Left forelimb (tissue), 1 donor: Measurements from ENCODE around the gene MB.

ENCODE experiments used
- DNase-seq: peaks from one replicate; pipeline ENCODE4 v3.0.0-alpha.2; 2018; ENCODE audit warnings: low spot score

The MB gene

GRCh38 chr22:35572556-35572955 is 44.6 kb downstream of the MB start:
- DNase-seq = no peak

GRCh38 chr22:35570686-35571194 is 46.4 kb downstream of the MB start:
- no peak for DNase-seq

- no peak for DNase-seq
These were observed 47.2 kb downstream of the MB start for GRCh38 chr22:35569916-35570315.

GRCh38 chr22:35568751-35569739 is 48.1 kb downstream of the MB start:
- DNase-seq = no peak

DNA sequence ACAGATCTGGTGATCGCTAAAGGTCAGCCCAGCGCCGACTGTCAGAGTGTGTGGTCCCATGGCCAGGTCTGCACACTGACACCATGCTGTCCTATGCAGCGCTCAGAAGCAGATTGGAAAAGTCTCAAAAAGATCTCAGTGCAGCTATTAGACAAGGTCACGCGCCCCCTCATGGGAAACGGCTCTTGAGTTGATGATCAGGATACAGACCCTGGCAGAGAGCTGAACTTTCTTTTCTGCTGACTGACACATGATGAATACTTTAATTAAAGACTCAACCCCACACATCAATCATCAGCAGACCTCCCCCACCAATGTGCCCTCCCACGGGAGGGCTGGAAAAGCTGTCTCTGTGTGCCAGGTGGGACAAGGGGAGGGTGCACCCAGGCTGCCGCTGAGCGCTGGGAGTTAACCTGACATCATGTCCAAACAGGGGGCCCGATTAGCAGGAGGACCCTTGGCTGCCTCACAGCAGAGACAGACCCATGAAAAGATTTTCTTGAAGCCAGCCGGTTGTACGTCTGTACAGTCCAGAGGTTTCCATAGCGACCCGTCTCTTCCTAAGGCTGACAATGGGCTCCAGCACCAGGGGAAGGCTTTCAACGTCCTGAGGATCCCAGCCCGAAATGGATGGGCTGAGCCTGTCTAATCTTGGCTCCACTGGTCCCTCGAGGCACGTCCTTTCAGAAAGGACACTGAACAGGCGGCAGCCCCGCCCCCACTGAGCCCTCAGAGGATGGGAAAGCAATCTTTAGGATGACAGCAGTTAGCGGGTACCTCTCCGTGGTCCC is 49.6 kb downstream of the MB start:
- DNase-seq = no peak

- DNase-seq = no peak
These were observed 51.9 kb downstream of the MB start for GRCh38 chr22:35564975-35565867.

- DNase-seq = no peak
These were observed 53.9 kb downstream of the MB start for GRCh38 chr22:35563211-35563610.

DNA sequence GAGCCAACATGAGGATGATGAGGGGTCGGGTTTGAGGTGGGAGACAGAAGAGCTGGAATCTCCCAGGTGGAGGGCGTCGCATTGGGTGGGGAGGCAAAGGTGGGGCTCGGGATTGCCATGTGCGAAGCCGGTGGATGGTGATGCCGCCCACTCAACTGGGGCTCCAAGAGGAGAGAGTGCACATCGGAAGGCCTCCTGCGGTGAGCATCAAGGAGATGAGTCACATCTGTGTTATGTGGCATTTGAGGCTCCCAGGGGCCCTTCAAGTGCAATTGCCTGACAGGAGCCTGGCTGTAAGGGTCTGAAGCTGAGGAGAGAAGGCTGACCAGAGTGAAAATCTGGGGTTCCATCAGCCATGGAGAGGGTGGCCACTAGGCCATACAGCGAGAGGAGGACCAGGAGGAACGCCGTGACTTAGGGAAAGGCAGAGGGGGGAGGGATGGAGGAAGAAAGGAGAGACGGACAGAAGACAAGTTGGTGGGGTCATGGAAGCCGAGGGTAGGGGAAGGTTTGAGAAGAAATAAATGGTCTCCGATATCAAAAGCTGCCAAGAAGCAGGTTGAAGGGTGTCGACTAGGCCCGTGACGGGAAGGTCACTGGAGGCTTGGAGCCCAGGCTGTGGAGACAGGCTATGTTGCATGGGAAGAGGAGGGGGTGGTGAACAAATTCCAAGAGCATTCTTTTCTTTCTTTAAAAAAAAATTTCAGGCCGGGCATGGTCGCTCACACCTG is 55.2 kb downstream of the MB start:
- DNase-seq = no peak

DNA sequence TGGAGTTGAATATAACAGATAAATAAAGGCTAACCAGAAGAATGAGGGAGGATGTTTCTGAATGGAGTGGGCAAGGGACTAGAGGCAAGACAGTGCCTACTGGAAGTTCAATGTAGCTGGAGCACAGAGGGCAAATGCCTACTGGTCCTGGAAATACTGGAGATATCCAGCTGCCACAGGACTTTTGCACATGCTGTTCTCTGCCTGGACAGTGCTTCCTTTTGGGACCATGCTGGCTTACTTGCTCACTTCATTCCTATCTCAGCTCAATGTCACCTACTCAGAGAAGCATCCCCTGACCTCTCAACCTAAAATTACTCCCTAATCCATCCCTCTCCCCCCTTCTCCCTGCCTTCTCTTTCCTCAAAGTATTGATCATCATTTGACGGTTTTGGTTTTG is 56.3 kb downstream of the MB start:
- DNase-seq = no peak

GRCh38 chr22:35560366-35560765 is 56.8 kb downstream of the MB start:
- DNase-seq = no peak

DNA sequence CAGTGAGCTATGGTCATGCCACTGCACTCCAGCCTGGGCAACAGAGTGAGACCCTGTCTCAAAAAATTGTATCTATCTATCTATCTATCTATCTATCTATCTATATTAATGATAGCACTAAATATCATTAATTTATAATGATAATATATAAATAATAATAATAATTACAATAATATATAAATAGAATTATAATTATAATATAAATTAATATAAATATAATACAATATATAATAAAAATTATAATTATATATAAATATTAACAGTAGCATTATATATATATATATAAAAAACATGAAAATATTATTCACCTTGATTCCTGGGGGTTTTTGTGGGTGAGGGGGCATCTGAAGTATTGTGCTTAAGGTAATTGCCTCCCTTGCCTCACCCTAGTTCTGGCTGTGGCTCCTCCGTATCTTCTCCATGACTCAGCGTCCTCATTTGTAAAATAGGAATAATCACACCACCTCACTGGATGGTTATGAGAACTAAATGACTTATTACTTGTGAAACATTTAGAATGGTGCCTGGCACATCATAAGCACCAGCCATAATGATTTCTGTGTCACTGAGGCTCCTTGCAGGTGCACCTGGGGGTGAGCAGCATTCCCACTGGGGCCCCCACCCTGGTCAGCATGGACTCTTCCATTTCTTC is 57.6 kb downstream of the MB start:
- DNase-seq = no peak

- DNase-seq = no peak
These were observed 58.4 kb downstream of the MB start for GRCh38 chr22:35558719-35559118.

GRCh38 chr22:35558031-35558430 is 59.1 kb downstream of the MB start:
- DNase-seq = no peak
